GM21360 (cell line): ENCODE data around the gene OR2H1.

Experiments used
- ATAC-seq: cut with Tn5 transposase; IDR thresholded peaks from one replicate; pipeline ENCODE4 v1.9.1; 2021; ENCODE audit warnings: mild to moderate bottlenecking, moderate library complexity; ENCODE audit not compliant: unreplicated experiment

Gene OR2H1

GRCh38 chr6:29509239-29509638, 52.3 kb downstream of the OR2H1 start:
- peak; percentile 88 for ATAC-seq

GRCh38 chr6:29509711-29510110, 52.8 kb downstream of the OR2H1 start:
- ATAC-seq, result no peak

- ATAC-seq, result no peak
Measured at GRCh38 chr6:29510202-29510601, 53.2 kb downstream of the OR2H1 start.

- ATAC-seq, result no peak
Measured at GRCh38 chr6:29510746-29511300, 53.9 kb downstream of the OR2H1 start.
